SK-N-SH treated with all-trans-retinoic acid at 6 μM for 48 hours (cell line): ENCODE measurements around the gene NDUFB5.

ENCODE experiments used
- ATAC-seq: fragments of 200-7000 bp; cut with Tn5 transposase; 3 replicates; pipeline ENCODE4 v1.9.1; 2020; ENCODE audit warnings: mild to moderate bottlenecking, moderate library complexity
- ZNF565 ChIP-seq: fragments of 450-650 bp; formaldehyde crosslinking; conservative IDR thresholded peaks from 2 replicates; pipeline ENCODE4 v1.5.0; 2020; ENCODE audit warnings: low read depth, mild to moderate bottlenecking, moderate library complexity
- TF ChIP-seq, protein P1 (sequence below): fragments of 250-450 bp; sonication (Bioruptor Pico); IDR thresholded peaks from 2 replicates; pipeline ENCODE4 v1.8.0; 2020; ENCODE audit warnings: mild to moderate bottlenecking, moderate library complexity, borderline replicate concordance

The NDUFB5 gene

DNA sequence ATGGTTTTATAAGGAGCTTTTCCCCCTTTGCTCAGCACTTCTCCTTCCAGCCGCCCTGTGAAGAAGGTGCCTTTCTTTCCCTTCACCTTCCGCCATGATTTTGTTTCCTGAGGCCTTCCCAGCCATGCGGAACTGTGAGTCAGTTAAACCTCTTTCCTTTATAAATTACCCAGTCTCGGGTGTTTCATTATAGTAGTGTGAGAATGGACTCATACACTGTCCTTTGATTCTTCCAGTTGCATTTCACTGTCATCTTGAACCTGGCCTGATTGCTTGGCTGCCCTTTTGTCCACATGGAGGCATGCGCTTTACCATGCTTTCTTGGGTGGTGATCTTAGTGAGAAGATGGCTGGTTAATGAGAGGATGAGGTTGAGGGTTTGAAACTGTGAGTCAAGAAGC lies 71.5 kb downstream of the NDUFB5 start:
- ATAC-seq, result no peak
- TF ChIP-seq, protein P1, sequence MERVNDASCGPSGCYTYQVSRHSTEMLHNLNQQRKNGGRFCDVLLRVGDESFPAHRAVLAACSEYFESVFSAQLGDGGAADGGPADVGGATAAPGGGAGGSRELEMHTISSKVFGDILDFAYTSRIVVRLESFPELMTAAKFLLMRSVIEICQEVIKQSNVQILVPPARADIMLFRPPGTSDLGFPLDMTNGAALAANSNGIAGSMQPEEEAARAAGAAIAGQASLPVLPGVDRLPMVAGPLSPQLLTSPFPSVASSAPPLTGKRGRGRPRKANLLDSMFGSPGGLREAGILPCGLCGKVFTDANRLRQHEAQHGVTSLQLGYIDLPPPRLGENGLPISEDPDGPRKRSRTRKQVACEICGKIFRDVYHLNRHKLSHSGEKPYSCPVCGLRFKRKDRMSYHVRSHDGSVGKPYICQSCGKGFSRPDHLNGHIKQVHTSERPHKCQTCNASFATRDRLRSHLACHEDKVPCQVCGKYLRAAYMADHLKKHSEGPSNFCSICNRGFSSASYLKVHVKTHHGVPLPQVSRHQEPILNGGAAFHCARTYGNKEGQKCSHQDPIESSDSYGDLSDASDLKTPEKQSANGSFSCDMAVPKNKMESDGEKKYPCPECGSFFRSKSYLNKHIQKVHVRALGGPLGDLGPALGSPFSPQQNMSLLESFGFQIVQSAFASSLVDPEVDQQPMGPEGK (CRISPR knock-in tag), result no peak
- TF ChIP-seq ZNF565 (CRISPR knock-in tag), result no peak
